Skin of body (tissue), 2 donors: ENCODE measurements around the gene EIF4G3. TPM values are rescaled to one million over a fixed set of nuclear protein-coding genes. Genes with fewer than 3 reads are reported as not detected.

Source experiments
- DNase-seq: peaks from one replicate; lab custom pipeline; 2025; lab: John Stamatoyannopoulos, UW
- total RNA-seq: library from RNA; depleted of rRNA; stranded (reverse); fragments of >200 nt; gene quantifications from one replicate; pipeline ENCODE4 v1.2.3, GENCODE V29; 2014

The EIF4G3 gene
- total RNA-seq, 1 donor from 2014 or later, result 39.0 TPM

- DNase-seq, result no peak
Observed at GRCh38 chr1:20998826-20999225, 177.9 kb downstream of the EIF4G3 start.

GRCh38 chr1:20997602-20998224 is 179.0 kb downstream of the EIF4G3 start:
- DNase-seq, result no peak

GRCh38 chr1:20996554-20996953 is 180.1 kb downstream of the EIF4G3 start:
- no peak for DNase-seq

- no peak for DNase-seq
Observed at GRCh38 chr1:20993716-20994575, 182.8 kb downstream of the EIF4G3 start.

GRCh38 chr1:20992322-20993056 is 184.2 kb downstream of the EIF4G3 start:
- no peak for DNase-seq

DNA sequence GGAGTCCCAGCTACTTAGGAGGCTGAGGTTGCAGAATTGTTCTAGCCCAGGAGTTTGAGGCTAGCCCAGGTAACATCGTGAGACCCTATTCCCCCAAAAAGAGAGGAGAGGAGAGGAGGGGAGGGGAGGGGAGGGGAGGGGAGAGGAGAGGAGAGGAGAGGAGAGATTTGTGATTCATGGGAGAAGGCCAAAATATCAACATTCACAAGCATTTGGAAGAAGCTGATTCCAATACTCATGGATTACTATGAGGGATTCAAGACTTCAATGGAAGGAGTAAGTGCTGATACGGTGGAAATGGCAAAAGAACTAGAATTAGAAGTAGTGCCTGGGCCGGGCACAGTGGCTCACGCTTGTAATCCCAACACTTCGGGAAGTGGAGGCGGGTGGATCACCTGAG is 187.8 kb downstream of the EIF4G3 start:
- no peak for DNase-seq

GRCh38 chr1:20987831-20988825 is 188.6 kb downstream of the EIF4G3 start:
- no peak for DNase-seq

DNA sequence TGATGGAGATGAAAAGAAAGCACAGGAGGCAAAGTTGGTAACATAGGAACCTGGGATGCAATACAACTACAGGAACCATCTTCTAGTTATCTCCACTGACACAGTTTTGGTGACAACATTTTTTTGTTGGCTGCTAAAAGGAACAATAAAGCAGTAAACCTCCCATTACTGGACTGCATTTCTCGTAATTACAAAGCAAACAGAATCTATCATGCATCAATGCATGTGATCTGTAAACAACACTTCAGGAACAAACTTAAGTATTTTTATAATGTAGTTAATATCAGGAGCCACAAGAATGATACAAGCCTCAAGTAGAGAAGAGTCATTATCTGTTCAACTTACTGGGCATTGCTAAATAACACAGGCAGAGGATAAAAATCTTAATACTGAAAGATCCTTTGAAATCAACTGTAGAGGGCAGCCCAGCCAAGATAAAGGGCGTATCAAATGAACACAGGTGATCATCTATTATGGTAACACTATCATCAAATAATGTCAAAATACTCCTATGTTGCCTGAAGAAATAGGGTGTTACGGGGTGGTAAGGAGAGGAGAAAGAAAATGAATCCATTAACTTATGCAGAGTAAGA is 193.3 kb downstream of the EIF4G3 start:
- no peak for DNase-seq

DNA sequence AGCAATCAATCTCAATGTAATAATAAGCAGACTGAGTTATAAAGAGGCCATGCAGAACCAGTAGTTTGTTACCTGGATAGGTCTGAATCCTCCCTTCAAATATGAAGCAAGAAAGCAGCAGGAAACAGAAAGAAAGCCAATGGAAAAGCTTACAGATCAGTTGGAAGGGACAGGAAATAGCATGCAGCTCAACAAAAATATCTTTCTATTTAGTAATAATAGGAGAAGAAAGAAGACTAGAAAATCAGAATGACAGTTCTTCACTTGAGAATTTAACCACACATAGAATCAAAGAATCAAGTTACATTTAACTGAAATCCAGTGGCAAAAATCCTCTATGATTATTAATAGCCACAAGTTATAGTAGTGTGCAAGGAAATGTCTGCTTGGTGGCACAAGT is 194.4 kb downstream of the EIF4G3 start:
- no peak for DNase-seq

DNA sequence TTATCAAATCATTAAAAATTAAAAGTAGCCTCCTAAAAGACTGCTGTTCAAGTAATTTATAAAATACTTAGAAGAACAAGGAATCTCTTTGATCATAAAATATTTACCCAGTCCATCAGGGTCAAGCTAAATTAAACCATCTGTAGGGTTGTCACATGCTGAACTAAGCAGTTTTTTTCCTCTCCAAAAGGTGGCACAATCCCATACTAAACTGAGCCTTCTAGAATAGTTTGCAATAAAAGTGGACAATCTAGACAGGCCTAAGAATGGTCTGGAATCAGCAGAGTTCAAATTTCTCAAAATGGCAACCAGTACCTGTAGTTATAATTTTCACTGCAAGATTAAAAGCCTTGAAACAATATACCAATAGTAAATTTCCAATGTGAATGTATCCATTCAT is 194.8 kb downstream of the EIF4G3 start:
- no peak for DNase-seq

DNA sequence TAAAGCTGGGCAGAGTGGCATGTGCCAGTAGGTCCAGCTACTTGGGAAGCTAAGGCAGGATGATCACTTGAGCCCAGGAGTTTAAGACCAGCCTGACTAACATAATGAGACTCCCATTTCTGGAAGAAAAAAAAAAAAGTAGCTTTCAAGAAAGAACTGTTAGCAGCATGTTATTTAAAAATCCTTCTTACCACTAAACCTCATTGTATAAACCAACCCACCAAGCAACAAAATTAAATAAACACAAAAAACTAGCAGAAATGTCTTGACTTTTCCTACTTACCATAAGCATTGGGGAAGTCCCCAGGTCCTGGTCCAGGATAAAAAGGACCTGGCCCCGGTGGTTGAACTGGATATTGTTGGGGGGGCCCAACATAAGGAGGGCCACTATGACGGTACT is 196.6 kb downstream of the EIF4G3 start:
- no peak for DNase-seq

- no peak for DNase-seq
Observed at GRCh38 chr1:20978413-20978812, 198.3 kb downstream of the EIF4G3 start.

DNA sequence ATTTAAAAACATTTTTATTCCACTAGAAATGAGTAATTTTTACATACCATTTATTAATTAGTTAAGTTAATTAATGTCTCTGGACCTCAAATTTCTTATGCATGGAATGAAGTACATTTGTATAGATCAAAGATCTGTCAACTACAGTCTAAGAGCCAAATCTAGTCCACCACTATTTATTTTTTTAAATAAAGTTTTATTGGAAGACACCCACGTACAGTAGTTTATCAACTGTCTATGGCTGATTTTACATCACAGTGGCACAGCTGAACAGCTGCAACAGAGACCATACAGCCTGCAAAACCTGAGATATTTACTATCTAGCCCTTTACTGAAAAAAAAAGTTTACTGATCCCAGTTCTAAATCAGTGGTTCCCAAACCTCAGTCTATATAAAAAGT is 201.0 kb downstream of the EIF4G3 start:
- DNase-seq, result no peak

- DNase-seq, result no peak
Observed at GRCh38 chr1:20974951-20975350, 201.7 kb downstream of the EIF4G3 start.

DNA sequence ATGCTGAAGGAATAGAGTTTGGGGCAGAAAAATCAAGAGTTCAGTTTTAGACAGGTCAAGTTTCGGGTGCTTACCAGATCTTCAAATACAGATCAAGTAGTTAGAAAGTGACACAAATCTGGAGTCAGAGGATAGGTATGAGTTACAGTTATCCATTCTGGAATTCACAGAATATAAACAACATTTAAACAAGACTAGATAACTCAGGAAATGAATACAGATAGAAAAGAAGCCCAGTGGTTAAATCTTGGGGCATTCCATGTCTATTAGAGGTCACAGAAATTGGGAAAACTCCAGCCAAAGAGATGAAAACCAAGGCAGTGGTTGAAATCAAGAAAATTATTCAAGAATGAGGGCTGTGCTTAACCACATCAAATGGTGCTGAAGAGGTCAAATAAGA is 202.6 kb downstream of the EIF4G3 start:
- DNase-seq, result no peak

- no peak for DNase-seq
Observed at GRCh38 chr1:20972855-20973254, 203.8 kb downstream of the EIF4G3 start.

- DNase-seq, result no peak
Observed at GRCh38 chr1:20964540-20965484, 211.9 kb downstream of the EIF4G3 start.

- DNase-seq, result no peak
Observed at GRCh38 chr1:20962576-20963258, 214.0 kb downstream of the EIF4G3 start.

- no peak for DNase-seq
Observed at GRCh38 chr1:20958430-20958829, 218.3 kb downstream of the EIF4G3 start.
